T-cell (primary cell): ENCODE measurements around the gene LCT. TPM values are rescaled to one million over a fixed set of nuclear protein-coding genes. Genes with fewer than 3 reads are reported as not detected.
"Not testable (repeated sequence)": the region's sequence is repeated elsewhere in the genome, so short reads cannot be mapped to it uniquely, and the experiment has no call there.

Experiments used
- ATAC-seq, 4 experiments: fragments of 200-7000 bp in 3 of 4; fragments of 150-1000 bp in 1 of 4; cut with Tn5 transposase; replicated peaks in 1 of 4; 1 replicate in 3 of 4; 2 replicates in 1 of 4; pipeline ENCODE4 v1.10.0; 2021; ENCODE audit warnings: moderate library complexity in 3 of 4, mild to moderate bottlenecking in 2 of 4, moderate number of reproducible peaks in 1 of 4
- CTCF ChIA-PET, 2 donors: fragments of 300-600 bp; sonication (Branson Sonifier 250); formaldehyde crosslinking; loops; one replicate each; lab custom pipeline; 2022; ENCODE audit warnings: antibody characterized with exemption in 2 of 2; lab: Charles Lee
- POLR2A ChIA-PET, 2 donors: fragments of 300-600 bp; sonication (Branson Sonifier 250); formaldehyde crosslinking; loops; one replicate each; lab custom pipeline; 2022; ENCODE audit warnings: antibody characterized with exemption in 2 of 2; lab: Charles Lee
- DNase-seq, 35 experiments: peaks; one replicate each; pipeline versions ENCODE4 v3.0.0 to v3.0.0-alpha.2; 2013 to 2023
- H3K27ac ChIP-seq: one replicate; pipeline ENCODE4 v1.5.1; 2013; ENCODE audit warnings: low read length
- H3K27me3 ChIP-seq, 2 experiments: replicated peaks in 1 of 2; 1 replicate in 1 of 2; 2 replicates in 1 of 2; pipeline versions ENCODE4 v1.6.1 to v1.7.0; 2013; ENCODE audit warnings: low read length in 1 of 2, mixed read lengths in 1 of 2; ENCODE audit not compliant: control insufficient read depth in 2 of 2, insufficient read depth in 2 of 2; ENCODE audit errors: extremely low read depth in 1 of 2
- H3K36me3 ChIP-seq, 2 donors: 1 replicate in 1 of 2; 2 replicates in 1 of 2; pipeline versions ENCODE4 v1.6.1 to v1.7.0; 2013; ENCODE audit warnings: low read length in 1 of 2; ENCODE audit not compliant: control insufficient read depth in 2 of 2, insufficient read depth in 1 of 2; ENCODE audit errors: extremely low read depth in 1 of 2
- H3K4me1 ChIP-seq, 2 experiments: 1 replicate in 1 of 2; 2 replicates in 1 of 2; pipeline versions ENCODE4 v1.6.1 to v1.7.0; 2013; ENCODE audit warnings: low read length in 2 of 2, mixed read lengths in 1 of 2; ENCODE audit not compliant: insufficient read depth in 2 of 2, control insufficient read depth in 1 of 2; ENCODE audit errors: extremely low read depth in 1 of 2
- H3K4me3 ChIP-seq, 2 donors: 1 replicate in 1 of 2; 2 replicates in 1 of 2; pipeline versions ENCODE4 v1.5.1 to v1.7.0; 2013; ENCODE audit warnings: mild to moderate bottlenecking in 2 of 2, low read length in 1 of 2, moderate library complexity in 1 of 2; ENCODE audit not compliant: control insufficient read depth in 1 of 2; ENCODE audit errors: extremely low read depth in 1 of 2
- H3K9me3 ChIP-seq: 2 replicates; pipeline ENCODE4 v1.7.0; 2013
- H3K27ac Mint-ChIP-seq, 2 donors: one replicate each; pipeline ENCODE4 v1.8.0; 2020 to 2021; ENCODE audit warnings: mild to moderate bottlenecking in 2 of 2, mixed read lengths in 2 of 2
- H3K27me3 Mint-ChIP-seq, 2 donors: one replicate each; pipeline ENCODE4 v1.8.0; 2021 to 2022; ENCODE audit warnings: mixed read lengths in 2 of 2
- H3K36me3 Mint-ChIP-seq: one replicate; pipeline ENCODE4 v1.8.0; 2021; ENCODE audit warnings: mixed read lengths
- H3K4me1 Mint-ChIP-seq, 3 donors: one replicate each; pipeline ENCODE4 v1.8.0; 2020 to 2022; ENCODE audit warnings: mixed read lengths in 3 of 3, mild to moderate bottlenecking in 1 of 3
- H3K4me3 Mint-ChIP-seq, 3 donors: one replicate each; pipeline ENCODE4 v1.8.0; 2020 to 2022; ENCODE audit warnings: mild to moderate bottlenecking in 3 of 3, mixed read lengths in 3 of 3, moderate library complexity in 3 of 3
- H3K9me3 Mint-ChIP-seq, 3 donors: one replicate each; pipeline ENCODE4 v1.8.0; 2020 to 2022; ENCODE audit warnings: mixed read lengths in 3 of 3
- WGBS: methylation state at CpG from one replicate; pipeline ENCODE4 v1.1.5; 2013; ENCODE audit warnings: missing lambda C conversion rate; ENCODE audit not compliant: insufficient coverage; 5-methylcytosine and 5-hydroxymethylcytosine counted together
- total RNA-seq, 35 experiments: library from RNA in 6 of 35; stranded (reverse) in 6 of 35; fragments of 120-200 nt in 1 of 35; gene quantifications; one replicate each; pipeline versions ENCODE4 v1.2.1 to v1.2.4 and lab custom pipeline; 2013 to 2026

The LCT gene
- total RNA-seq (under 1 TPM; 0.03 to 0.26 (median 0.10) TPM), total RNA-seq (lab: John Stamatoyannopoulos, UW) (0 to 2.0 (median 0.25) reads per million in 29 experiments)
- 0.06 TPM for total RNA-seq (2013)

DNA sequence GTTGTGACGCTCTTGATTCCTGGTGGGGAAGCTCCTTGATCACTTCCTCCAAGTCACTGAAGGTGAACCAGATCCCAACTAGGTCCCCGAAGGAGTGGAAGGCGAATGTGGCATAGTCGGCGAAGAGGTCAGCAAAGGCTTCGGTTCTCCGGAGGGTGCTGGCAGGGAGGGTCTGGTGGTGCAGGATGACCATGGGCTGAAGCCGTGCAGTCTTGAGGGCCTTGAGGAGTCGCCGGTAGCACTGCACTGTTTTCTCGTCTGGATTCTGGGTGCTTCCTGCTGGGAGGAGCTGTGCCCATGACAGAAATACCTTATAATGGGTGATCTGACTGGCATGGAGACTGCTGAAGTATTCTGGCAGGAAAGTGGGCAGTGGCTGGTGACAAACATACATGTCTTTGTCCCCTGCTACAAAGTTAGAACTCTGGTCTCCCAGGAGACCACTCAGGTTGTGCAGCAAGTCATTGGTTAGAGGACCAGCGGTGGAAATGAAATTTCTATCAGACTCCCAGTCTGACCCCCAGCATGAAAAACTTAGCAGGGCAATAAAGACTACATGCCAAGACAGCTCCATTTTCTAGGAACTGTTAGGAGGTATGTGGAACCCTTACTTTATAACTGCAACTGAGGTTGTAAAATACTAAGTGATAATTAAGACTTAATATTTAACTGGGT is at the start of gene LCT:
LCT (minus strand) TSS at position 589 of the 675 bp plus-strand sequence; CDS start at position 574, 15 bp downstream.
- H3K4me1 ChIP-seq = peaks cover 2 to 3% of the 10 kb centered on the region in 2 experiments
- H3K27me3 ChIP-seq = no peaks in the 10 kb centered on the region
- no peaks in the 10 kb centered on the region for H3K9me3 ChIP-seq
- Mint-ChIP-seq H3K9me3 (no peaks in the 10 kb centered on the region), H3K4me1 (peaks cover 13 to 25% (median 16%) of the 10 kb centered on the region in 3 donors), H3K4me3 (no peak within 1 kb of the TSS), H3K36me3 (peaks cover 13% of the 10 kb centered on the region), H3K27ac (no peak within 1 kb of the TSS), H3K27me3 (no peaks in the 10 kb centered on the region)
- H3K36me3 ChIP-seq = peaks cover 0 to 2% of the 10 kb centered on the region in 2 donors
- WGBS = 96% methylated on average over 11 of the region's 12 CpGs
- ATAC-seq = no peak
- ChIA-PET POLR2A (no interaction called here), CTCF (no interaction called here)
- no peak within 1 kb of the TSS for H3K4me3 ChIP-seq
- no peak for DNase-seq
- no peak within 1 kb of the TSS for H3K27ac ChIP-seq

DNA sequence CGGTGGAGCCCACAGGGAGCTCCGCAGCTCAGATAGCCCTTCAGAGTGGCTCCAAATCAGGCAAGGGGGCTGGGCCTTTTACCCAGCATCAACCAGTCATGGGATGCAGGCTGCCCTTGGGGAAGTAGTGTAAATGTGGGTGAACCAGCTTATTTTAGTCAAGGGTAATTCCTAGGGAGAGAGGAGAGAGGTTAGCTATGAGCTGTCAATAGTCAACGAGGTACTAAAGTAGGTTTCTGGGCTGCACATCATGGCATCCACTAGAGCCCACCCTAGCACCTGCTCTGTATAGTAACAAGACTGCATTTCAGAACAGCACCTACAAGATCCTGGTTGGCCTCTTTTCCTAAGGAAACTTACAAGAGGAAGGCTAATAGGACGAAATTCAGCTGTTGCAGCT is 48.7 kb upstream of the LCT start:
- no peak overlapping the region for H3K4me3 ChIP-seq
- H3K36me3 ChIP-seq = no peaks in the 10 kb centered on the region
- H3K27me3 Mint-ChIP-seq = peaks cover 5 to 12% of the 10 kb centered on the region in 2 donors
- DNase-seq = no peak
- ChIA-PET CTCF (no interaction called here), POLR2A (no interaction called here)
- H3K9me3 Mint-ChIP-seq = no peaks in the 10 kb centered on the region
- H3K36me3 Mint-ChIP-seq = no peaks in the 10 kb centered on the region
- 71% methylated on average over 2 of the region's 4 CpGs for WGBS
- no peak overlapping the region for H3K27ac ChIP-seq
- no peak overlapping the region for H3K4me3 Mint-ChIP-seq
- H3K4me1 ChIP-seq = no peaks in the 10 kb centered on the region
- H3K27ac Mint-ChIP-seq = no peak overlapping the region
- ATAC-seq = no peak
- H3K9me3 ChIP-seq = no peaks in the 10 kb centered on the region
- H3K4me1 Mint-ChIP-seq = no peaks in the 10 kb centered on the region
- H3K27me3 ChIP-seq = no peaks in the 10 kb centered on the region

DNA sequence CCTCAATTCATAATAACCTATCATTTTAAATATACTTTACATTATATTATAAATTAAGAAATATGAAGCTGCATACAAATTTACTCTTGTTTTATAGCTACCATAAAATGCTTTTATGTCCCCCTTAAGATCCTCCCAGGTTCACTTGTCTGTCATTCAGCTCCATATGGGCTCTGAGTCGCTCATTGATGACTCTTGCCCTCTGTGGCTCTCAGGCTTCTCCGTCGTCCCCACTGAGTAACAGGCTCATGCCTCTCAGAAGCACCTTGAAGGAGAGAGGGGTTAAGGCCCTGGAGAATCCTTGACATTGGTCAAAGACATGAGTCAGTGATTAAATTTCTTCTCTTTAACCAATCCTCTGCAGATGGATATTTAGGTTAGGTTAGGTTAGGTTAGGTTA is 45.4 kb upstream of the LCT start:
- POLR2A ChIA-PET = interaction anchor here in 1 of 2 donors (0.7 kb wide), 1 partner anchor 249 kb away, joined by 4 read pairs; no protein-coding TSS in a partner anchor
- H3K36me3 Mint-ChIP-seq = no peaks in the 10 kb centered on the region
- Histone ChIP-seq H3K9me3 (no peaks in the 10 kb centered on the region), H3K4me3 (no peak overlapping the region), H3K36me3 (no peaks in the 10 kb centered on the region), H3K4me1 (peaks cover 0 to 1% of the 10 kb centered on the region in 2 experiments), H3K27ac (no peak overlapping the region), H3K27me3 (no peaks in the 10 kb centered on the region)
- no peaks in the 10 kb centered on the region for H3K9me3 Mint-ChIP-seq
- H3K27me3 Mint-ChIP-seq = peaks cover 5 to 10% of the 10 kb centered on the region in 2 donors
- ATAC-seq (no peak), DNase-seq (no peak)
- H3K27ac Mint-ChIP-seq = no peak overlapping the region
- CTCF ChIA-PET = no interaction called here
- peaks cover 3 to 9% (median 5%) of the 10 kb centered on the region in 3 donors for H3K4me1 Mint-ChIP-seq
- no peak overlapping the region for H3K4me3 Mint-ChIP-seq
- WGBS = 86% methylated on average over 1 of the region's 3 CpGs

- peaks cover 36 to 48% (median 43%) of the 10 kb centered on the region in 3 donors for H3K4me1 Mint-ChIP-seq
- ChIA-PET CTCF (interaction anchor here (0.5 to 1.7 kb wide), 5 partner anchors 38 to 508 kb away, joined by 3 to 6 read pairs (median 5); no protein-coding TSS in a partner anchor), POLR2A (interaction anchor here (0.6 to 2.1 kb wide), 14 partner anchors 22 to 1197 kb away, joined by 3 to 11 read pairs (median 4); partner anchors contain the start of gene UBXN4 (in 1 of the 2))
- H3K36me3 Mint-ChIP-seq = peaks cover 10% of the 10 kb centered on the region
- H3K4me3 Mint-ChIP-seq = peak overlapping the region; percentile 80 to 91 (median 90)
- not testable (repeated sequence) for DNase-seq, H3K36me3 ChIP-seq, H3K27me3 ChIP-seq, H3K27me3 Mint-ChIP-seq, H3K9me3 Mint-ChIP-seq, H3K9me3 ChIP-seq
- Histone ChIP-seq H3K27ac (peak overlapping the region; percentile 91), H3K4me1 (peaks cover 5 to 22% of the 10 kb centered on the region in 2 experiments), H3K4me3 (peak overlapping the region; percentile 61 to 93)
- peak overlapping the region; percentile 92 to 95 for H3K27ac Mint-ChIP-seq
- 55% methylated on average over 6 of the region's 15 CpGs for WGBS
- peak in 1 of 4 experiments; percentile 2 for ATAC-seq
Measured at GRCh38 chr2:135876770-135877169, 39.8 kb upstream of the LCT start.

GRCh38 chr2:135876066-135876711 is 39.2 kb upstream of the LCT start, which contains the start of gene MCM6:
Gene MCM6 (minus strand): TSS chr2:135876443. CDS start chr2:135876365, 78 bp downstream.
- no peaks in the 10 kb centered on the region for H3K27me3 ChIP-seq
- ChIA-PET CTCF (interaction anchor here (0.5 to 1.7 kb wide), 8 partner anchors 10 to 547 kb away, joined by 3 to 6 read pairs (median 4); no protein-coding TSS in a partner anchor), POLR2A (interaction anchor here (0.6 to 2.1 kb wide), 17 partner anchors 9 to 1196 kb away, joined by 3 to 11 read pairs (median 4); partner anchors contain the start of gene UBXN4 (in 1 of the 2))
- peaks cover 16% of the 10 kb centered on the region for H3K36me3 Mint-ChIP-seq
- peaks cover 10% of the 10 kb centered on the region in 2 donors for H3K36me3 ChIP-seq
- DNase-seq = peak; percentile 93 to 99 (median 96)
- peak within 1 kb of the TSS; percentile 92 to 95 for H3K27ac Mint-ChIP-seq
- ATAC-seq = peak; percentile 90 to 97 (median 94)
- peak within 1 kb of the TSS; percentile 91 for H3K27ac ChIP-seq
- H3K4me3 ChIP-seq = peak within 1 kb of the TSS; percentile 61 to 93
- no peaks in the 10 kb centered on the region for H3K9me3 ChIP-seq
- peaks cover 36 to 50% (median 48%) of the 10 kb centered on the region in 3 donors for H3K4me1 Mint-ChIP-seq
- H3K4me1 ChIP-seq = peaks cover 5 to 22% of the 10 kb centered on the region in 2 experiments
- no peaks in the 10 kb centered on the region for H3K27me3 Mint-ChIP-seq
- WGBS = under 1% methylated on average over 60 of the region's 71 CpGs
- no peaks in the 10 kb centered on the region for H3K9me3 Mint-ChIP-seq
- peak within 1 kb of the TSS; percentile 80 to 91 (median 90) for H3K4me3 Mint-ChIP-seq
